ENCODE measurements around the gene ARPC4.

ARPC4 gene

DNA sequence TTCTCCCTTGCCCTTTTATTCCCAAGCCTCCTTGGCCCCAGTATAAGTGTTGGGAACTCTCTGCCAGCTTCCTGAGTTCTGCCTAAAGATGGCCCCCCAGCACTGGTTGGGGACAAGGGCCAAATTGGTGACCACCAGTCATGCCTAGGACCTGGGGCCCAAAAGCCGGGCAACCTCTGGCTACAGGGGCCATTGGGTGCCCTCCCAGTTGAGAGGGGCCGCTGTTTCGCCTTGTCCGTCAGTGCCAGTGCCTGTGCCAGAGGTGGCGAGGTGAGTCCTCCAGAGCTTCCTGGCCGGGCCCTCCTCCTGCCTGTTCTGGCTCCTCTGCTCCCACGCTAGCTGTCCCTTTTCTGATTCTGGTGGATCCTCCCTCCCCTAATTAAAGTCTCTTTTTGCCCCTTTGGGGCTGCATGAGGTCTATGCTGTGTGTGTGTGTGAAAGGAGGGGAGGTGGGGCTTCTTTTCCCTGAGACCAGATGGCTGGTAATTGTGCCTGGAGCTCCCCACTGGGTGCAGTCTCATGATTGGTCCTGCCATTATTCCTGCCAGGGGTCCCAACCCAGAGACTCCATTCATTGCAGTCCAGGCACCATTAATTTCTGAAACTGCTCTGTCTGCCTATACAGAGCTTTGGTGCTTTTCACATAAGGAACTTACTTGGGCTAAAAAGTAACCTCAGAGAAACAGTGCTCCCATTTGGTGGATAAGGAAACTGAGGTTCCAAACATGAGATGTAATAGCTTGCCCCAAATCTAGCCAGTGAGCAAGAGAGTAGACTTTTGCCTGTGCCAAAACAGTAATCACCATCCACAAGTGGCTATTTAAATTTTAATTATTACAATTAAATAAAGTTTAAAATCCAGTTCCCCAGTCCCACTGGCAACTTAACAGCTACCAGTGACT lies 14.1 kb downstream of the ARPC4 start:
- CTCF ChIA-PET, result interaction anchor here (0.9 to 2.2 kb wide), 6 partner anchors 10 to 303 kb away, joined by 3 to 5 read pairs (median 3); no protein-coding TSS in a partner anchor
- POLR2A ChIA-PET, result no interaction called here

DNA sequence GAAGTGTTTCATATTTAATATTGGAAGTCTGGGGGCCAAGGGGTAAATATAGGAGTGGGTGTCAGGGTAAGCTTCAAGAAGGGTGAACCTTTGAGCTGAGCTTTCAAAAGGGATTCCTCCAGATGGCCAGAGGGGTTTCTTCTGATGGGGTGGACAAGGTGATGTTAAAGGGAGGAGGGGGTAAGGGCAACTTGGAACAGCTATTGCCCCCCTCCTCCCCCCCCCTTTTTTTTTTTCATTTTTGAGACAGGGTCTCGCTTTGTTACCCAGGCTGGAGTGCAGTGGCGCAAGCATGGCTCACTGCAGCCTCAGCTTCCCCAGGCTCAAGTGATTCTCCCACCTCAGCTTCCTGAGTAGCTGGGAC lies 15.1 kb downstream of the ARPC4 start:
- ChIA-PET CTCF (interaction anchor here (1.0 to 2.2 kb wide), 8 partner anchors 12 to 305 kb away, joined by 3 to 5 read pairs (median 3); no protein-coding TSS in a partner anchor), POLR2A (interaction anchor here (0.6 to 0.8 kb wide), 2 partner anchors 15 to 32 kb away, joined by 3 read pairs; partner anchors contain the start of gene ARPC4)
- DNase-seq (ENCODE audit: extremely low spot score), result no peak
- TF ChIP-seq, protein P1, sequence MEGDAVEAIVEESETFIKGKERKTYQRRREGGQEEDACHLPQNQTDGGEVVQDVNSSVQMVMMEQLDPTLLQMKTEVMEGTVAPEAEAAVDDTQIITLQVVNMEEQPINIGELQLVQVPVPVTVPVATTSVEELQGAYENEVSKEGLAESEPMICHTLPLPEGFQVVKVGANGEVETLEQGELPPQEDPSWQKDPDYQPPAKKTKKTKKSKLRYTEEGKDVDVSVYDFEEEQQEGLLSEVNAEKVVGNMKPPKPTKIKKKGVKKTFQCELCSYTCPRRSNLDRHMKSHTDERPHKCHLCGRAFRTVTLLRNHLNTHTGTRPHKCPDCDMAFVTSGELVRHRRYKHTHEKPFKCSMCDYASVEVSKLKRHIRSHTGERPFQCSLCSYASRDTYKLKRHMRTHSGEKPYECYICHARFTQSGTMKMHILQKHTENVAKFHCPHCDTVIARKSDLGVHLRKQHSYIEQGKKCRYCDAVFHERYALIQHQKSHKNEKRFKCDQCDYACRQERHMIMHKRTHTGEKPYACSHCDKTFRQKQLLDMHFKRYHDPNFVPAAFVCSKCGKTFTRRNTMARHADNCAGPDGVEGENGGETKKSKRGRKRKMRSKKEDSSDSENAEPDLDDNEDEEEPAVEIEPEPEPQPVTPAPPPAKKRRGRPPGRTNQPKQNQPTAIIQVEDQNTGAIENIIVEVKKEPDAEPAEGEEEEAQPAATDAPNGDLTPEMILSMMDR (IDR thresholded peaks at IDR 0.05; ENCODE audit: control extremely low read depth, extremely low read depth, low read depth, missing control alignments), result no peak

More for the DNA sequence above, 14.1 kb downstream of the ARPC4 start:
- DNase-seq (ENCODE audit: extremely low spot score), result no peak
- TF ChIP-seq, protein P1 (IDR thresholded peaks at IDR 0.05; ENCODE audit: control extremely low read depth, extremely low read depth, low read depth, missing control alignments), result no peak

DNA sequence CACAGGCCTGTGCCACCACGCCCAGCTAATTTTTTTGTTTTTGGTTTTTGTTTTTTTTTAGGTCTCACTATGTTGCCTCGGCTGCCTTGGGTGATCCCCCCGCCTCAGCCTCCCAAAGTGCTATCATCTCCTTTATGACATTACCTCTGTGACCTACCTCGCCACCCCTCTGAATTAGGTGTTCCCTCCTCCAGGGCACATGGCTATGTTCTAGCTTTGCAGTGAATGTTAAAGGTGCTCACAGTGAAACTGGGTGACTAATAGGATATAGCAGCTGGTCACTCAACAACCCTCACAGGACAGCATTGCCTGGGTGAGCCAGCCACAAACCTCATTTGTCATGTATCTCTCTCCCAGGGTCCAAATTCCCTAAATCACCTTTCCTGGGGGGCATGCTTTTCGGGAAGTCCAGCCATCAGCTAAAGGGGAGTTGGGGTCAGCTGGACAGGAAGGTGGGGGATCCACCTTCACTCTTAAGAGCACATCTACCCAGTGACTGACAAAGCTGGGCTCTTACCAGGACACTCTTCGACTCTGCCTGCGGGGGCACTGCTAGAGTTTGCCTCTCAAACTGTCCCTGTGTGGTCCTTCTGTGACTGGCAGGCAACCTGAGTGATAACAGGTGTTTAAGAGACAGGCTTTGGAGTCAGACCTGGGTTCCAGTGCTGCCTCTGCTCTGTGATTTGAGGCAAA lies 15.6 kb downstream of the ARPC4 start:
- peak; percentile 46 for DNase-seq (ENCODE audit: extremely low spot score)
- ChIA-PET CTCF (interaction anchor here (1.0 to 2.2 kb wide), 9 partner anchors 11 to 305 kb away, joined by 3 to 5 read pairs (median 3); partner anchors contain the start of genes ARPC4 and TADA3), POLR2A (interaction anchor here (0.6 to 0.8 kb wide), 3 partner anchors 16 to 166 kb away, joined by 3 to 5 read pairs (median 3); partner anchors contain the start of gene ARPC4)

DNA sequence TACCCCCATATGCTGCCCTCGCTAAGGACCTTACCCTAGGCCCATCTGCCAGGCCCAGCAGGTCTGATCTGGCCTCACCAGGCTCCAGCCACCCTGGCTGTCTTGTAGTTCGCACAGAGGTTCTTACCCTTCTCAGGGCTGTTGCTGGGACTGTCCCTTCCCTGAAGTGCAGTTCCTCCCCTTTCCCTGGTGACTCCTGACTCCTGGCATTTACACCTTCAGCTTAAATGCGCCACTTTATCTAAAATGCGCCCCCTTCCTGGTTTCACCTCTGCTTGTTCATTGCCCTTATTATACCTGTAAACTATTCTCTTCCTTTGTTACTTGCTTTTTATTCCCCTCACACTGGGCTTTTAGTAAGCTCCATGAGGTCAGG lies 16.3 kb downstream of the ARPC4 start:
- ChIA-PET POLR2A (no interaction called here), CTCF (interaction anchor here (1.1 to 2.2 kb wide), 2 partner anchors 17 to 306 kb away, joined by 3 to 5 read pairs; partner anchors contain the start of genes ARPC4 and TADA3)
- no peak for DNase-seq (ENCODE audit: extremely low spot score)
- TF ChIP-seq, protein P1 (IDR thresholded peaks at IDR 0.05; ENCODE audit: control extremely low read depth, extremely low read depth, low read depth, missing control alignments), result no peak

More for the DNA sequence above, 15.6 kb downstream of the ARPC4 start:
- TF ChIP-seq, protein P1 (IDR thresholded peaks at IDR 0.05; ENCODE audit: control extremely low read depth, extremely low read depth, low read depth, missing control alignments), result no peak

DNA sequence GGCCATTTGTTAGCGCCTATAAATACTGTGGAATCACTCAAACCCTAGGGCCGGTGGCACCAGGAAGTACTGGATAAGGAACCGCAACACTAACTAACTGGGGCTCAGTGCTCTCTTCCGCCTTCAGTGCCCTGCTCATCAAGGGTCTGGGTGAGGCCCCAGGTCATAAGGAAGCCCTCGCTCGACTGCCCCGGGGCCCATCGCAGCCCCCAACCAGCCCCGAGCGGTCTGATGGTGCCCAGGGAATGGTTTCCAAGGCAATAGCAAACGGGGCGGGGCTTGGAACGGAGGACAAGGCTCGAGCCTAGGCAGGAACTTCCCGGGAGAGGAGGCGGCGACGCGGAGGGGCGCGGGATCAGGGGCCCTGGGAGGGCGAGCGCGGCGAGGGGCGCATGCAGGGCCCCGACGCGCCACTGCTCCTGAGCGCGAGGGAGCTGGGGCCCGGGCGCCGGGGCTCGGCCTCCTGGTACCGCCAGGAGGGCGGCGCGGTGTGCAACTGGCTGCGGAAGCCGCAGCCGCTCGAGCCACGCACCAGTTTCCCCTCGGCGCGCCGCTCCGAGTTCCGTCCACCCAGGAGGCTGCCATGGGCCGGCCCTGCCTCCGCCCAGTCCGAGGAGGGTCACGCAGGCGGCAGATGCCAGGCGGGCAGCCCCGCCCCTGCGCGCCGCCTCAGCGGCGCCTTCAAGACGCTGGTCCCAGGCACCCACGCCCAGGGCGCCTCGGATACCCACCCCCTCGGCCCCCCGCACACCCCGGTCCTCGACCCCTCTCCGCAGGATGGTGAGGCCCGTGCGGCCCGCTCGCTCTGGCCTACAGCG lies 16.9 kb downstream of the ARPC4 start, which contains the start of gene TTLL3:
Gene TTLL3, plus strand, starts transcription at position 648 of the 818 bp plus-strand sequence. CDS start 400 bp downstream, outside the sequence.
- DNase-seq (ENCODE audit: extremely low spot score), result peak; percentile 56
- TF ChIP-seq, protein P1 (IDR thresholded peaks at IDR 0.05; ENCODE audit: control extremely low read depth, extremely low read depth, low read depth, missing control alignments), result no peak
- ChIA-PET POLR2A (no interaction called here), CTCF (interaction anchor here (1.1 to 2.2 kb wide), 2 partner anchors 17 to 306 kb away, joined by 3 to 5 read pairs; partner anchors contain the start of genes ARPC4 and TADA3)

All from GM10248 (cell line).